ENCODE results near the gene NFIC.
"Not testable (repeated sequence)": the region's sequence is repeated elsewhere in the genome, so short reads cannot be mapped to it uniquely, and the experiment has no call there.

NFIC gene

DNA sequence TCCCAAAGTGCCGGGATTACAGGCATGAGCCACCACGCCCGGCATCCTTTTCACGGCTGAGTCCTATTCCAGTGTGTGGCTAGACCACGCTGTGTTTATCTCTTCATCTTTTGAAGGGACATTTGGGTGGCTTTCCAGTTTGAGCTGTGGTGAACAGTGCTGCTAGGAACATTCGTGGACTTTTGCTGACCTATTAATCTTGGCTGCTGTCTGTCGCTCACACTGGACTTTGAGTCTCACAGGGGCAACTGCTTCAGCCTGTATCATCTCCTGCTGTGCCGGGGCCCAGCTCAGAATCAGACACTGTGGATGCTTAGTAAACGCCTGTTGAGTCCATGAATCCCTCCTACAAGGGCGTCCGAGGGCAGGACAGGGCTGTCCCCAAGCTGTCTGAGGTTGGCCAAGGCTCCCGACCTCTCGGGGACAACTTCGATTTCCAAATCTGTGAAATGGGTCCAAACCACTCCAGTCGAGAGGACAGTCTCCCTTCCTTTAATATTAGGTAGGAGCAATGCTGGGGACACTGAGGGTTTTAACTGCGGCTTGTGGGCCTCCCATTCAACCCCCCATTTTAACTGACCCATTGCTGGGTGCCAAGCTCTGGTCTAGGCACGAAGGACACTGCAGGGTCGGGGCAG lies 65.5 kb downstream of the NFIC start:
- DNase-seq = no peak

DNA sequence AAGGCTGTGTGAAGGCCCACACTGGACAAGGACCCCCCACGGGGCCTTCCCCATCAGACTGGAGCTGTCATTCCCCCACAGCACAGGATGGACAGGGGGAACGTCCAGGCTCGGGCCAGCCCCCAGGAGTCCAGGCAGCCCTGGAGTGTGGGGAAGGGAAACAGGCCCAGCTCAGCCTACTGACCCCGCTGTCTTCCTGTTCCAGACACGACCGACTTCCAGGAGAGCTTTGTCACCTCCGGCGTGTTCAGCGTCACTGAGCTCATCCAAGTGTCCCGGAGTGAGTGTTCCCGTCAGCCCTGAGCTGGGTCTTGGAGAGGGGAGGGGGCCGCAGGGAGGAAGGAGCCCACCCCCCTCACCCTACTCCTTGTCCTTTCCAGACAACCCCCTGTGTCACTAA lies 66.9 kb downstream of the NFIC start:
- no peak for DNase-seq

DNA sequence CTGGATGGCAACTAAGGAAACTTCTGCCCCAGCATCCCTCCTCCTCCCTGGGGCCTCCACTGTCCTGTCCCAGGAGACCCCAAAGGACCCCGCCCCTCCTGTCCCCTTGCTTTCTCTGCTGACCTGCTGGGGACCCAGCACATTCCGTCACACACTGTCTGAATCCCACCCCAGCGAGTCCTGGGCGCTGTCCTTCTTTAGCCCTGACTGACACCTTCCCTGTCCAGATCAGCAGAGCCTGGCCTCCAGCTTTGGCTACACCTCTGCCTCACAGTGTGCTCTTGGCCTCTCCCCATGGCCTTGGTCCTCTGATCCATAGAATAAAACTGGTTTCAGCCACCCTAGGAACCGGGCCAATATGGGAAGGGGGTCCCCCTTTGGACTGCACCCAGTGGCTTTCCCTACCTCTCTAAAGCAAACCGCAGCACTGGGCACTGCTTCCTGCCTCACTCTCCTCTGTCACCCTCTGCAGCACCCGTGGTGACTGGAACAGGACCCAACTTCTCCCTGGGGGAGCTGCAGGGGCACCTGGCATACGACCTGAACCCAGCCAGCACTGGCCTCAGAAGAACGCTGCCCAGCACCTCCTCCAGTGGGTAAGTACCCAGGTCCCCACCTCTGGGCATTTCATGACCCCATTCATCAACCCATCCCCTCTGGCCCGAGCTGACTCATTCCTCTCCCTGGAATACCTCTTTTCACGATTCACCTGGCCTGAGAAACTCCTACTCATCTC lies 67.6 kb downstream of the NFIC start:
- no peak for DNase-seq

DNA sequence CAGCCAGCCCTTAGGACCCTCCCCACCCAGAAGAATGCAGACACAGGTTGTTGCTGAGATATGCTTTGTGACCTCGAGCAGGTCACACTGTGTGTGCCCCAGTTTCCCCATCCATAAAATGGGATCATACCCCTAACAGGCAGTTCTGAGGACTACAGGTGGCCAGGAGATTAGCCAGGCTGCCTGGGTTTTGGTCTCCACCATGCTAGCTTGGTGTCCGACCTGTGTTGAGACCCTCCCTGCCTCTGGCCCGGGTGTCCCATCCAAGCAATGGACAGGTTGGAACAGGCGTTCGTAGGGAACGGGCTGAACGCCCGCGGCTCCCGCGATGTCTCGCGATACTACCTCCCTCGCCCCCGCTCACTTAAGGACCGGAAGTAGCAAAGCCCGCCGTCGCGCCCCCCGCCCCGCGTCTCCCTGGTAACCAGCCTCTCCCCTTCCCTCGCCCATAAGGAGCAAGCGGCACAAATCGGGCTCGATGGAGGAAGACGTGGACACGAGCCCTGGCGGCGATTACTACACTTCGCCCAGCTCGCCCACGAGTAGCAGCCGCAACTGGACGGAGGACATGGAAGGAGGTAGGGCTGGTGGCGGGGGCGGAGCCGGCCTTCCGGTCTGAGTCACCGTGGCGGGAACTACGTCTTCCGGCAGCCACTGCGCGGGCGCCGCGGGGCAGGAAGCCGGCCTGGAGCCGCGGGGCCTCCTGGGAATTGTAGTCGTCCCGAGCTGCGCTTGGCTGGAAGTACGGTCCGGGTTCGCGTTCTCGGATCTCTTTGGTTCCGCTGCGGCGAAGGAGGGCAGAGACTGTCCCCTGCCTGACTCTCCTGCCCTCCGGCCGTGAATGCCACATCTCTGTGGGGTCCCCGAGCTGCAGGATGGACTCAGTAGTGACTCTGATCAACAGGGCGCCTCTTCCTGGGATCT lies 68.5 kb downstream of the NFIC start:
- peak; percentile 93 for DNase-seq

DNA sequence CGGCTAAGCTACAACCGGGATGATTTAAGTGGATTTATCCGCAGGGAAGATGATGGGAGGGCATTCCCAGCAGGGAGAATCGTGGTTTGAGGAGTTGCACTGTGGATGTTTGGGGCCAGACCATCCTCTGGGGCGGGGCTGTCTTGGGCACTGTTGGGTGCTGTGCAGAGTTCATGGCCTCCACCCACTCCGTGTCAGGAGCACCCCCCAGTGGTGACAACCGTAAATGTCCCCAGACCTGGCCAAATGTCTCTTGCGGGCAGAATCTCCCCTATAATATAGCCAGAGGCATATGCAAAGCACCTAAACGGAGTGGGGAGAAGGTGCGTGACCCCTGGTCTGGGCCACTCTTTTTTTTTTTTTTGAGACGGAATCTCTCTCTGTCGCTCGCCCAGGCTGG lies 73.7 kb downstream of the NFIC start:
- peak; percentile 36 for DNase-seq

DNA sequence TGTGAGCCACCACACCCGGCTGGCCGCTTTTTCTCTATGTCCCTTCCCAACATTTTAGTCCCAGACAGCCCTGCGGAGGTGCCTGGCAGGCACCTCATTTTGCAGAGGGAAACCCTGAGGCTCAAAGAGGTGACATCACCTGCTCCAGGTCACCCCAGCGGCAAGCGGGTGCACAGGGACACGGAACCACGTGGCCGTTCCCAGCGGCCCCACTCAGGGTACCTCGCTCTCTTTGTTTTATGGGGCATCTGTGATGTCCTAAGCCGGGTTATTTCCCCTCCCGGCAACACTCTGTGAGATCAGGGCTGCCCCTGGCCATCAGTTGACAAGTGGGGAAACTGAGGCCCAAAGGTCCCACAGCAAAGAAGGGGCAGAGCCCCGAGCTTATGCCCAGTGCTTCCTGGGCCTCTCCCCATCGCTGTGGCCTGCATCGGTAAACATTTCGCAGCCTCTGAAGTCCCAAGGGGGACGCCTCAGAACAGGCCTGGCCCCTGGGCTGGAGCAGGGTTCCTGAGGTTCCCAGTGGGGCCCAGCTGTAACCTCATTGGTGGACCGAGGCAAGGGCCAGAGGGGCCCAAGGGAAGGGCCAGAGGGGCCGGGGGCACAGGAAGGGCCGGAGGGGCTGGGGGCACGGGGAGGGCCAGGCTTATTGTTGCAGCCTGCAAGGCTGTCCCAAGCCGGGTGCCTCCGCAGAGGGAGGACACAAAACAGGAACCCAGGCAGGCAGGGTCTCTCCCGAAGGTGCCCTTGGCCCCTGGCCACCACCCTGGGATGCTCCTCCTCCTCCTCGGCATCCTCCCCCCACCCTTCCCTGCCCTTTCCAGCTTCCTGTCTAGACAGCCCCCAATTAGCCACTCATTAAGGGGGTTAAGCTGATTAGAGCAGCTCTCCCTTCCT lies 75.0 kb downstream of the NFIC start:
- no peak for DNase-seq

DNA sequence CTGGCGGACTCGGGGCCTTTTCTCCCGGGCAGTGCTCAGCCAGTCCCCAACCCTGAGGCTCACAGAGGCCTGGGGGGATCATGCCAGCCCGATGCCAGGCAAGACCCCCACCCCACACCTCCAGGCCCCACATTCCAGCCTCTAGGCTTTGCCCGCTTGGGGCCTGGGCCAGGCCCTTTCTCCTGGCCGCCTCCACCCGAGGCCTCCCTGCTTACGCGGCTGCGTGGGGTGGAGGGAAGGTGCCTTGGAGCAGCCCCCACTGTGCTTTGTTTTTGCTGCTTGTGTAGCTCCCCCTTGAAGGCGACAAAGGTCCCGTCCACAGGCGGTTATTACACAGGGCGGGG lies 75.6 kb downstream of the NFIC start:
- DNase-seq = no peak

DNA sequence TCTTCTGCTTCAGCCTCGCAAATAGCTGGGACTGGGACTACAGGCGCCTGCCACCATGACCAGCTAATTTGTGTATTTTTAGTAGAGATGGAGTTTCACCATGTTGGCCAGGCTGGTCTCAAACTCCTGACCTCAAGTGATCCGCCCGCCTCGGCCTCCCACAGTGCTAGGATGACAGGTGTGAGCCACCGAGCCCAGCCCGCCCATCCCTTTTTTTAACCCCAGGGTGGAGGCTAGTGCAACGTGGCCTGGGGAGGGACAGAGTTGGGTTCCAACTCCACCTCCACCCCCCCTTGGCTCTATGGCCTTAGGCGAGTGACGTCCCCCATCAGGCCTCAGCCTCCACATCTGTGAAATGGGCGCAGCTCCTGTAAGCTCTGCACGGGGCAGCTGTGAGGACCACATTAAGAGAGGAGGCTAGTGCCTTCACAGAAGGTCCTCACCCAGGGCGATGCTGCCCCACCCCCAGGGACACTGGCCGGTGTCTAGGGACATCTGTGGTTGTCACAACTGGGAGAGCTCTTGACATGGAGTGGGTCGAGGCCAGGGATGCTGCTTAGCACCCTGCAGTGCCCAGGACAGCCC lies 76.2 kb downstream of the NFIC start:
- no peak for DNase-seq

DNA sequence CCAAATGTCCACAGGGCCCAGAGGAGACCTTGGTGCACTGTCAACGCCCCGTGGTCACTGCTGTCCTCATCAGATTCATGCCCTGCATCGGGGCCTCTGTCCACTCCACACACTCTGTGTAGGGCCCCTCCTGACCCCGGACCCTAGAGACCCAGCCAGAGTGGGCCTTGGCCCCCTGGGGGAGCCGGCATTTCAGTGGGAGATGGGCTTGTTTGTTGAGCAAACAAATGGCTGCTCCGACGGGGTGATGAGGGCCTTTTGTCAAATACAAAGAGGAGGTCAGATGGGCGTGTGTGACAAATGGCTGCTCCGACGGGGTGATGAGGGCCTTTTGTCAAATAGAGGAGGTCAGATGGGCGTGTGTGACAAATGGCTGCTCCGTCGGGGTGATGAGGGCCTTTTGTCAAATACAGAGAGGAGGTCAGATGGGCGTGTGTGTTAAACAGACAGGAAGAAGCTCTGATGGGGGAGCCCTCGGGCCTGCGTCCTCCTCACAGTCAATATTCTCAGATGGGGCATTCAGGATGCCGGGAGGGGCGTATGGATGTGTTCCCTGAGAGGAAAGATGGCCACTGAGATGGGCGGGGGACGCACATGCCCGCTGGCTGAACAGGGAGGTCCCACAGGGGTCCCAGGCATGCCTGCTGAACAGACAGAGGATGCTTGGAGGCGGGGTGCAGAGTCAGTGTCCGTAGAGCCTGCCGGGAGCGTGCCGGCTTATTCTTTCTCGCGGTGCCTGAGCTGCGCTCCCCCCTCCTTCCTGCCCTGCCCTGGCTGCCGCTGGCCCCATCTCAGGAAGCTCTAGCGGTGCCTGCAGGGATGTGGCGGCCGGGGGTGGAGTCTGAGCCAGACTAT lies 77.7 kb downstream of the NFIC start:
- no peak for DNase-seq

DNA sequence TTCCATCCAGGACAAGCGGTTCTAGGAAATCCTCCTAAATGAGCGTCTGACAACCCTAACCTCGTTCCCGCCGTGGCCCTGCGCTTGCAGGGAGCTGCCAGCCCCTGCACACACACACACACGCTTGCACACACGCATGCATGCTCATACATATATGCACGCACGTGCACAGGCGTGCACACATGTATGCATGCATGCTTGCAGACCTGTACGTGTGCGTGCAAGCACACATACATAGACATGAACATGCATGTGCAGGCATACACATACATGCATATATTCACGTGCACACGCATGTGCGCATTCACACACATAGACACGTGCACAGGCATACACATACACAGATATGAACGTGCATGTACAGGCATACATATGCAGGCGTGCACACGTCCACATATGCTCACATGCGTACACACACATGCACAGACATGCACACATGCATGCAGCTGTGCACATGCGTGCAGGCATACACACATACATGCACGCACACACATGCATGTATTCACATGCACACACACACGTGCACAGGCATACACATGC lies 78.4 kb downstream of the NFIC start:
- DNase-seq = no peak

DNA sequence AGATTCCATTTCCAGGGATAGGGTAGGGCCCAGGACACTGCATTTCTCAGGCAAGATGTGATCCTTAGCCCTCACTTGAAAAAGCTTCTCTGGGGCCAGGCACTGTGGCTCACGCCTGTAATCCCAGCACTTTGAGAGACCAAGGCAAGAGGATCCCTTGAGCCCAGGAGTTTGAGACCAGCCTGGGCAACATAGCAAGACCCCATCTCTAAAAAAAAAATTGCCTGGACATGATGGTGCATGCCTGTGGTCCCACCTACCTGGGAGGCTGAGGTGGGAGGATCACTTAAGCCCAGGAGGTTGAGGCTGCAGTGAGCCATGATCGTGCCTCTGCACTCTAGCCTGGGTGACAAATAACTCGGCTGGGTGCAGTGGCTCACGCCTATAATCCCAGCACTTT lies 80.3 kb downstream of the NFIC start:
- DNase-seq = not testable (repeated sequence)

DNA sequence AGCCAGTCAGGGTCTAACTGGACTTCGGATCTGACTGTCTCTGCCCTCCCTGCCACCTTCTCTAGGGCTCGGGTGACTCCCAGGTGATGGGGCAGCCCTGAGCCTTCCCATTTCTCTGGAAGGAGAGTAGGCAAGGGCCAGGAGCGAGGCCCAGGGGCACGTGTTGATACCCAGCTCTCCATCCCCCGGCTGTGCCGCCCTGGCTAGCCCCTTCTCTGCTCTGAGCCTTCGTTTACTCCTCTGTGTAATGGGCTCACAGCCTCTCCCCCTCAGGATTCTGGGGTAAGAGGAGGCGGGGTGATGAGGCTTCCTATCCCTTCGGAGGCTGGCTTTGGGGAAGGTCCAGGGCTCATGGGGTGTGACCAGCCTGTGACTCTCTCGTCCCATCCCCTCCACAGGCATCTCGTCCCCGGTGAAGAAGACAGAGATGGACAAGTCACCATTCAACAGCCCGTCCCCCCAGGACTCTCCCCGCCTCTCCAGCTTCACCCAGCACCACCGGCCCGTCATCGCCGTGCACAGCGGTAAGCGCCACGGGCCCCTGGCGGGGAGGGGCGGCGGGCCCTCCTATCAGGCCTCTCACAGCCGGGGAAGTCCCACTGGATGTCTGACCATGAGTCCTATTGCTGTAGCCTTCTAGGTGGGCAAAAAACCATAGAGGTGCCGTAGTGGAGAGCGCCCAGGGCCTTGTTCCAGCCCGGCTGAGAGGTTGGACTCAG lies 82.4 kb downstream of the NFIC start:
- no peak for DNase-seq

DNA sequence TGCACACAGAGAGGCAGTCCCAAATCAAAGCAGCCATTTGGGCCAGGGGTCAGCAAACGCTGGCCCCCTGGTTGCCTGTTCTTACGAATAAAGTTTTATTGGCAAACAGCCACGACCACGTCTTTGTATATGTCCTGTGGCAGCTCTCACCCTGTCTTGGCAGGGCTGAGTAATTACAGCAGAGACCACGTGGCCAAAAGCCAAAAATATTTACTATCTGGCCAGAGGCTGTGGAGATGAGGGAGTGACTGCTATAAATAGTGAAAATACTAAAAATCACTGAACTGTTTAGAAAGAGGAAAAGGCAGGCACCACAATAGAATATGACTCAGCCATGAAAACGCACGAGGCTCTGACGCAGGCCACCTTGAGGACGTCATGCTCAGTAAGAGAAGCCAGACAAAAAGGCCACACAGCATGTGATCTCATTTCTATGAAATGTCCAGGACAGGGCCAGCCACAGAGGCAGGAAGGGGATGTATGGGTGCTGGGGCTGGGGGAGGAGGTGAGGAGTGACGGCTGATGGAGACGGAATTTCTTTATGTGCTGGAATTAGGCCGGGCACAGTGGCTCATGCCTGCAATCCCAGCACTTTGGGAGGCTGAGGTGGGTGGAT lies 84.5 kb downstream of the NFIC start:
- DNase-seq = no peak

DNA sequence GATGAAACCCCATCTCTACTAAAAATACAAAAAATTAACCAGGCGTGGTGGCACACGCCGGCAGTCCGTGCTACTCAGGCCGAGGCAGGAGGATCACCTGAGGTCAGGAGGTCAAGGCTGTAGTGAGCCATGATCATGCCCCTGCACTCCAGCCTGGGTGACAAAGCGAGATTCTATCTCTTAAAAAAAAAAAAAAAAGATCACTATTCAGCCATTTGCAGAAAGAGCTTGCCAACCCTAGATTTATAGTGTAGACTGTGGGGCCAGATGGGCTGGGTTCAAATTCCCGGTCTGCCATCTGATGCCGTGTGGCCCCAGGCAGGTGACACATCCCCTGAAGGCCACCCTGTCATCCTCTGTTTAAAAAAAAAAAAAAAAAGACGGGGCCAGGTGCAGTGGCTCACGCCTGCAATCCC lies 85.1 kb downstream of the NFIC start:
- DNase-seq = no peak

DNA sequence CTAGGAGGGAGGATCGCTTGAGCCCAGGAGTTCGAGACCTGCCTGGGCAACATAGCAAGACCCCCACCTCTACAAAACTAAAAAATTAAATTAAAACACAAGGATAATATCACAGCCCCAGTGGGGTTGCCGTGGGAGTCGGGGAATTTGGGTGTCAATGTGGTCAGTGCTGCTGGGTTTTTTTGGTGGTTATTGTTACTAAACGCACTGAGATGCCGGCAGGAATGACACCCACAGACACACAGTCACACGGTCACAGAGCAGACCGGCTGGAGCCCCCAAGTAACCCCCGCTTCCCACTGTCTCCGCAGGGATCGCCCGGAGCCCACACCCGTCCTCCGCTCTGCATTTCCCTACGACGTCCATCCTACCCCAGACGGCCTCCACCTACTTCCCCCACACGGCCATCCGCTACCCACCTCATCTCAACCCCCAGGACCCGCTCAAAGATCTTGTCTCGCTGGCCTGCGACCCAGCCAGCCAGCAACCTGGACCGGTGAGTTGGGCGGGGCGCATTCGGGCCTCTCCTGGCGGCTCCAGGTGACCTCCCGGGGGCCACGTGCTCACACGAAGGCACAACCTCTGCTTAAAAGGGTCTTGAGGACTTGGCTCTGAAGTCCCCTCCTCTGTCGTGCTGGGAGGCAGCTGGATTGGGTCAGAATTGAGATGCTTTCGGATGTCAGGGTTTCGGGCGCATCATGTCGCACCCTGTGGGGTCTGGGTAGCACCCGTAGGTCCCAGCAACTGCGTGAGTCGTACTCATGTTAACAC lies 86.0 kb downstream of the NFIC start:
- no peak for DNase-seq

DNA sequence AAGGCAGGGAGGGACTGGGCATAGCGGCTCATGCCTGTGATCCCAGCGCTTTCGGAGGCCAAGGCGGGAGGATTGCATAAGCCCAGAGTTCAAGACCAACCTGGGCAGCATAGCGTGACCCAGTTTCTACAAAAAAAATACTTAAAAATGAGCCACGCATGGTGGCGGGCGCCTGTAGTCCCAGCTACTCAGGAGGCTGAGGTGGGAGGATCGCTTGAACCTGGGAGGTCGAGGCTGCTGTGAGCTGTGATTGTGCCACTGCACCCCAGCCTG lies 86.5 kb downstream of the NFIC start:
- DNase-seq = not testable (repeated sequence)

DNA sequence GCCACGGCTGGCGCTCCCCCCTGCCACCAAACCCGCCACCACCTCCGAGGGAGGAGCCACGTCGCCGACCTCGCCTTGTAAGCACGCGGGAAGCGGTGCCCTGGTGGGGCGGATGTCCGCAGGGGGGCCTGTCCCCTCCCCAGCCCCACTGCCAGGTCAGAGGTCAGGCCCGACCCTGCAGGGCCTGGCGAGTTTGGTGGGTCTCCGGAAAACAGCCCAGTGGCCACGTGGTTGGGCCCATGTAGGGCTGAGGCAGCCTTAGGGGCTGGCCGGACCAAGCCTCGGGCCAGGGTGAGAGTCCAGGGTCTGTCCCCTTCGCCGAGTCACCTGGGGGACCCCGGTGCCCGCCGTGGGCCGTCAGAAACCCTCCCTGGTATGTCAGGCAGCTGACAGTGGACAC lies 87.5 kb downstream of the NFIC start:
- DNase-seq = no peak

DNA sequence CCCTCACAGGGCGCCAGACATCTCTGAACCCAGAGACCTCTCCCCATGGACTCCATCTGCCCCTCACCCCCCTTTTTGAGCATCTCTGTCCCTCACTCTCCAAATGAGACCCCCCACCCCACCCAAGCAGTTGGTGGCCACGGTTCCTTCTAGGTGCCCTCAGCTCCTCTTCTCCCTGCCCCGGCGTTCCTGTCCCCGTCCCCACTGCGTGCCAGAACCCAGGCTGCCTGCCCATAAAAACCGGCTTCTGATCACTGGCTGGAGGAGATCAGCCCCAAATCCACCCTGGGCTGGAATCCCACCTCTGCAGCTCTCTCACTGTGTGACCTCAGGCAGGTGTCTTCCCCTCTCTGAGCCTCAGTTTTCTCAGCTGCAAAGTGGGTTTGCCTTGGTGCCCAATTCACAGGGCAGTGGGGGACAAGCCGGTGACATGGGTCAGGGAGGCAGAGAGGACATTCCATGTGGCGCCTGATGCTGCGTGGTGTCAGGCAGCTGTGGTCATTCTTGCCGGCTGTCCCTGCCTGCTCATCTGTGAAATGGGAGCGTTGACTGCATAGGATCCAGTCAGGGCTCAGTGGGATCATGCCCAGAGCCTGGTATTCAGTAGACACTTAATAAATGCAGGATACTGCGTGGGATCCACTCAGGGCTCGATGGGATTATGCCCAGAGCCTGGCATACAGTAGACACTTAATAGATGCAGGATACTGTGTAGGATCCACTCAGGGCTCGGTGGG lies 88.4 kb downstream of the NFIC start:
- no peak for DNase-seq
